HepG2 (cell line): ENCODE measurements around the gene COPS7A. TPM values are rescaled to one million over a fixed set of nuclear protein-coding genes. Genes with fewer than 3 reads are reported as not detected.

Source experiments
- AGO1 ChIP-seq: fragments of 200-400 bp; formaldehyde crosslinking; IDR thresholded peaks from 2 replicates; pipeline ENCODE4 v1.6.1; 2017; ENCODE audit warnings: mild to moderate bottlenecking, low read depth, low read length, moderate library complexity; ENCODE audit not compliant: poor library complexity, severe bottlenecking
- DPF2 ChIP-seq: sonication (generic); formaldehyde crosslinking; IDR thresholded peaks from 2 replicates; pipeline ENCODE4 v1.4.0; 2020; ENCODE audit warnings: mild to moderate bottlenecking, low read depth, missing genetic modification reagents, borderline replicate concordance
- LRRFIP1 ChIP-seq: sonication (generic); formaldehyde crosslinking; conservative IDR thresholded peaks from 2 replicates; pipeline ENCODE4 v1.4.0; 2020; ENCODE audit warnings: missing genetic modification reagents
- MAF1 ChIP-seq: sonication (generic); formaldehyde crosslinking; IDR thresholded peaks from 2 replicates; pipeline ENCODE4 v1.5.0; 2020; ENCODE audit warnings: missing genetic modification reagents, borderline replicate concordance
- NFE2L2 ChIP-seq: fragments of 150-350 bp; IDR thresholded peaks from 2 replicates; pipeline ENCODE4 v1.6.1; 2014; ENCODE audit warnings: low read length
- PHB2 ChIP-seq: fragments of 450-650 bp; IDR thresholded peaks from 2 replicates; pipeline ENCODE4 v1.6.1; 2018; ENCODE audit not compliant: partially characterized antibody
- SMARCE1 ChIP-seq: fragments of 450-650 bp; IDR thresholded peaks from 2 replicates; pipeline ENCODE4 v1.6.1; 2017; ENCODE audit warnings: borderline replicate concordance
- STAT5B ChIP-seq: sonication (generic); formaldehyde crosslinking; IDR thresholded peaks from 2 replicates; pipeline ENCODE4 v1.4.0; 2020; ENCODE audit warnings: missing genetic modification reagents
- TEAD3 ChIP-seq: optimal IDR thresholded peaks from 2 replicates; pipeline ENCODE3; 2016; ENCODE audit warnings: borderline replicate concordance
- ZNF44 ChIP-seq: sonication (generic); formaldehyde crosslinking; IDR thresholded peaks from 2 replicates; pipeline ENCODE4 v1.5.1; 2020; ENCODE audit warnings: mild to moderate bottlenecking, missing genetic modification reagents
- polyA plus RNA-seq, 8 experiments: library from polyadenylated mRNA; depleted of rRNA in 3 of 8; stranded (reverse) in 7 of 8; unstranded in 1 of 8; fragments of >200 nt; fragmentation: Illumina TruSeq in 4 of 8; extraction: Trizol in 4 of 8; gene quantifications; 2 replicates each; pipeline versions ENCODE4 v1.2.1 to v1.2.3, GENCODE V29; 2011 to 2016; ENCODE audit warnings: low read depth in 4 of 8, missing spikeins in 1 of 8, mixed read lengths in 1 of 8; ENCODE audit not compliant: insufficient read depth in 1 of 8
- total RNA-seq, 5 experiments: library from RNA; depleted of rRNA; stranded (reverse); fragments of >200 nt; fragmentation: Illumina TruSeq; extraction: Trizol; gene quantifications; 2 replicates each; pipeline ENCODE4 v1.2.3, GENCODE V29; 2016; ENCODE audit warnings: low read depth in 1 of 5
- TF ChIP-seq, protein P1 (sequence below): sonication (generic); formaldehyde crosslinking; IDR thresholded peaks from 2 replicates; pipeline ENCODE4 v1.4.0; 2020; ENCODE audit warnings: mild to moderate bottlenecking, missing genetic modification reagents
- TF ChIP-seq, protein P2 (sequence below): sonication (generic); formaldehyde crosslinking; IDR thresholded peaks from 2 replicates; pipeline ENCODE4 v1.4.0; 2020; ENCODE audit warnings: missing genetic modification reagents

COPS7A gene
- total and polyA plus RNA-seq, 2 of the 13 experiments (the other 11 are each of a cell fraction or from before 2014, with no cell fraction given), result 40.0 to 73.6 TPM

GRCh38 chr12:6778574-6779550, 55.0 kb downstream of the COPS7A start (continued):
- TF ChIP-seq, protein P1, sequence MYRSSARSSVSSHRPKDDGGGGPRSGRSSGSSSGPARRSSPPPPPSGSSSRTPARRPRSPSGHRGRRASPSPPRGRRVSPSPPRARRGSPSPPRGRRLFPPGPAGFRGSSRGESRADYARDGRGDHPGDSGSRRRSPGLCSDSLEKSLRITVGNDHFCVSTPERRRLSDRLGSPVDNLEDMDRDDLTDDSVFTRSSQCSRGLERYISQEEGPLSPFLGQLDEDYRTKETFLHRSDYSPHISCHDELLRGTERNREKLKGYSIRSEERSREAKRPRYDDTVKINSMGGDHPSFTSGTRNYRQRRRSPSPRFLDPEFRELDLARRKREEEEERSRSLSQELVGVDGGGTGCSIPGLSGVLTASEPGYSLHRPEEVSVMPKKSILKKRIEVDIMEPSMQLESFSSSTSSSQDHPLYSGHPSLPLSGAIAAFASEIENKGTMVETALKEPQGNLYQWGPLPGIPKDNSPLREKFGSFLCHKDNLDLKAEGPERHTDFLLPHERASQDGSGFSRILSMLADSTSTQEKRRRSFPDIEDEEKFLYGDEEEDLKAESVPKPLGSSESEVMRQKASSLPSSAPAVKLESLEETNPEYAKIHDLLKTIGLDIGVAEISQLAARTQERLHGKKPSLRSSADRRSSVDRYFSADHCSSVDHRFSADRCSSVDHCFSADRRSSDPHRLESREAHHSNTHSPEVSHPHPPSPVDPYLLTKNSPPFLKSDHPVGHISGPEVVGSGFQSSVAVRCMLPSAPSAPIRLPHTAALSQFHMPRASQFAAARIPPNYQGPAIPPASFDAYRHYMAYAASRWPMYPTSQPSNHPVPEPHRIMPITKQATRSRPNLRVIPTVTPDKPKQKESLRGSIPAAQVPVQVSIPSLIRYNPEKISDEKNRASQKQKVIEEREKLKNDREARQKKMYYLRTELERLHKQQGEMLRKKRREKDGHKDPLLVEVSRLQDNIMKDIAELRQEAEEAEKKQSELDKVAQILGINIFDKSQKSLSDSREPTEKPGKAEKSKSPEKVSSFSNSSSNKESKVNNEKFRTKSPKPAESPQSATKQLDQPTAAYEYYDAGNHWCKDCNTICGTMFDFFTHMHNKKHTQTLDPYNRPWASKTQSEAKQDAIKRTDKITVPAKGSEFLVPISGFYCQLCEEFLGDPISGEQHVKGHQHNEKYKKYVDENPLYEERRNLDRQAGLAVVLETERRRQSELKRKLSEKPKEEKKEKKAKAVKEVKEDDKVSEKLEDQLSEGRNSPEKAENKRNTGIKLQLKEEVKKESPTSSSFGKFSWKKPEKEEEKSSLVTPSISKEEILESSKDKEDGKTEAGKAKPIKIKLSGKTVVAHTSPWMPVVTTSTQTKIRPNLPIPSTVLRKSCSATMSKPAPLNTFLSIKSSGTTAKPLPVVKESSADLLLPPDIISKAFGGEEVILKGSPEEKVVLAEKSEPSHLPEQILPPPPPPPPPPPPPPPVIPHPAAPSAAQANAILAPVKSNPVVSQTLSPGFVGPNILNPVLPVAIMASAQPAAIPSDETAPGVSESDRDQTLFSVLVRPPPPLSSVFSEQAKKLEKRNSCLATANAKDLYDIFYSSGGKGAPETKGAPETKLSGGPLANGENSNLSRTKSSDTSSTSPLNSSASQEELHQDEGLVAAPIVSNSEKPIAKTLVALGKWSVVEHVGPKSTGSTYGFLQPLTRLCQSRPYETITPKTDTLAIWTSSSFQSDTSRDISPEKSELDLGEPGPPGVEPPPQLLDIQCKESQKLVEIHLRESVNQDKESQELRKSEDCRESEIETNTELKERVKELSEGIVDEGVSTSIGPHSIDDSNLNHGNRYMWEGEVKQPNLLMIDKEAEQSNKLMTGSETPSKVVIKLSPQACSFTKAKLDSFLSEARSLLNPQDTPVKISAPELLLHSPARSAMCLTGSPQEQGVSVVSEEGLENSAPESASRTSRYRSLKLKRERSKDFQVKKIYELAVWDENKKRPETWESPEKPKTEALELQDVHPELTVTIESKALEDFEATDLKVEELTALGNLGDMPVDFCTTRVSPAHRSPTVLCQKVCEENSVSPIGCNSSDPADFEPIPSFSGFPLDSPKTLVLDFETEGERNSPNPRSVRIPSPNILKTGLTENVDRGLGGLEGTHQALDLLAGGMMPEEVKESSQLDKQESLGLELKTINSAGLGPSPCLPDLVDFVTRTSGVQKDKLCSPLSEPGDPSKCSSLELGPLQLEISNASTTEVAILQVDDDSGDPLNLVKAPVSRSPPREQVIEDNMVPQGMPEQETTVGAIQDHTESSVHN (CRISPR knock-in tag), result no peak
- no peak for TF ChIP-seq MAF1 (CRISPR knock-in tag)
- no peak for TF ChIP-seq DPF2 (CRISPR knock-in tag)
- no peak for TF ChIP-seq NFE2L2
- TF ChIP-seq, protein P2, sequence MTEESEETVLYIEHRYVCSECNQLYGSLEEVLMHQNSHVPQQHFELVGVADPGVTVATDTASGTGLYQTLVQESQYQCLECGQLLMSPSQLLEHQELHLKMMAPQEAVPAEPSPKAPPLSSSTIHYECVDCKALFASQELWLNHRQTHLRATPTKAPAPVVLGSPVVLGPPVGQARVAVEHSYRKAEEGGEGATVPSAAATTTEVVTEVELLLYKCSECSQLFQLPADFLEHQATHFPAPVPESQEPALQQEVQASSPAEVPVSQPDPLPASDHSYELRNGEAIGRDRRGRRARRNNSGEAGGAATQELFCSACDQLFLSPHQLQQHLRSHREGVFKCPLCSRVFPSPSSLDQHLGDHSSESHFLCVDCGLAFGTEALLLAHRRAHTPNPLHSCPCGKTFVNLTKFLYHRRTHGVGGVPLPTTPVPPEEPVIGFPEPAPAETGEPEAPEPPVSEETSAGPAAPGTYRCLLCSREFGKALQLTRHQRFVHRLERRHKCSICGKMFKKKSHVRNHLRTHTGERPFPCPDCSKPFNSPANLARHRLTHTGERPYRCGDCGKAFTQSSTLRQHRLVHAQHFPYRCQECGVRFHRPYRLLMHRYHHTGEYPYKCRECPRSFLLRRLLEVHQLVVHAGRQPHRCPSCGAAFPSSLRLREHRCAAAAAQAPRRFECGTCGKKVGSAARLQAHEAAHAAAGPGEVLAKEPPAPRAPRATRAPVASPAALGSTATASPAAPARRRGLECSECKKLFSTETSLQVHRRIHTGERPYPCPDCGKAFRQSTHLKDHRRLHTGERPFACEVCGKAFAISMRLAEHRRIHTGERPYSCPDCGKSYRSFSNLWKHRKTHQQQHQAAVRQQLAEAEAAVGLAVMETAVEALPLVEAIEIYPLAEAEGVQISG (CRISPR knock-in tag), result peak; percentile 69
- TF ChIP-seq AGO1, result peak; percentile 81
- peak; percentile 21; the same call in 1 of the 2 replicates for TF ChIP-seq ZNF44 (CRISPR knock-in tag)
- TF ChIP-seq TEAD3 (CRISPR knock-in tag), result peak; percentile 84
- no peak for TF ChIP-seq PHB2
- no peak for TF ChIP-seq STAT5B
- no peak for TF ChIP-seq SMARCE1
- no peak for TF ChIP-seq LRRFIP1 (CRISPR knock-in tag)
